ENCODE measurements around the gene S100A3.

DNA sequence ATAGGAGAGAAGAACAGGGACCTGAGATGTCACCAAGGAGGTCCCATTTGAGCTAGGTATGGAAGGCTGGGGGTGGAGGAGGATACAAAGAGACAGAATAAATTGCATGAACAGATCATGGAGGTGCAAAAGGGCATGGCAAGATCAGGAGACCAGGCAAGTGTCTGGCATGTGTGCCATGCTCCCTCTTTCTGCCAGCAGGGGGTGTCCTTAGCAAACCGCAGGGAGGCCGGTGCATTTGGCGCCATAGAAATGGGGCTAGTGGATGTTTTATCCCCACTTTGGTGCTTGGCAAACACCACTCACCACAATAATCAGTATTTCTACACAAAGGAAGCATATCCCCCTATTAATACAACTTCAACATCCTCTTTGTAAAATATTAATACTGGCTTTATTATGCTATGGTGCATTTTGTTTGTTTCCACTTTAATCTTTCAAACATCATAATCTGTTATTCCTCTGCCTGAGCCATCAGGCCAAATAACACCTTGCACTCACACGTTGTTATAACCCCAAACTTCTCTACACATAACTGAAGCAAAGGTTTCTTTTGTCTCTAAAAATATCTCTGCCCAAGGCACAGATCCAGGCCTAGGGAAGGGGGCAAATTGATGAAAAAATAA, 39.2 kb downstream of the S100A3 start:
- TF ChIP-seq, protein P1, sequence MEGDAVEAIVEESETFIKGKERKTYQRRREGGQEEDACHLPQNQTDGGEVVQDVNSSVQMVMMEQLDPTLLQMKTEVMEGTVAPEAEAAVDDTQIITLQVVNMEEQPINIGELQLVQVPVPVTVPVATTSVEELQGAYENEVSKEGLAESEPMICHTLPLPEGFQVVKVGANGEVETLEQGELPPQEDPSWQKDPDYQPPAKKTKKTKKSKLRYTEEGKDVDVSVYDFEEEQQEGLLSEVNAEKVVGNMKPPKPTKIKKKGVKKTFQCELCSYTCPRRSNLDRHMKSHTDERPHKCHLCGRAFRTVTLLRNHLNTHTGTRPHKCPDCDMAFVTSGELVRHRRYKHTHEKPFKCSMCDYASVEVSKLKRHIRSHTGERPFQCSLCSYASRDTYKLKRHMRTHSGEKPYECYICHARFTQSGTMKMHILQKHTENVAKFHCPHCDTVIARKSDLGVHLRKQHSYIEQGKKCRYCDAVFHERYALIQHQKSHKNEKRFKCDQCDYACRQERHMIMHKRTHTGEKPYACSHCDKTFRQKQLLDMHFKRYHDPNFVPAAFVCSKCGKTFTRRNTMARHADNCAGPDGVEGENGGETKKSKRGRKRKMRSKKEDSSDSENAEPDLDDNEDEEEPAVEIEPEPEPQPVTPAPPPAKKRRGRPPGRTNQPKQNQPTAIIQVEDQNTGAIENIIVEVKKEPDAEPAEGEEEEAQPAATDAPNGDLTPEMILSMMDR (IDR thresholded peaks at IDR 0.05): peak; percentile 29 to 57 (median 38)
- TF ChIP-seq POLR2A (IDR thresholded peaks at IDR 0.05) (no peak), EP300 (IDR thresholded peaks at IDR 0.05) (no peak)

Measured in tibial nerve (tissue), 4 donors.